Activated CD4-positive, alpha-beta T cell treated with anti-CD3 and anti-CD28 coated beads, Interleukin-2, amount 50 U/mL, for 24 hours (primary cell): ENCODE data around the gene ROPN1B.
"Not testable (repeated sequence)": the region's sequence is repeated elsewhere in the genome, so short reads cannot be mapped to it uniquely, and the experiment has no call there.

Source experiments
- DNase-seq, 2 donors: peaks; one replicate each; pipeline ENCODE4 v3.0.0-alpha.2; 2020; ENCODE audit warnings: low read depth in 1 of 2, low spot score in 1 of 2

ROPN1B gene

GRCh38 chr3:125957674-125958510 is 11.1 kb upstream of the ROPN1B start:
- DNase-seq: no peak

GRCh38 chr3:125958511-125959316 is 10.3 kb upstream of the ROPN1B start:
- DNase-seq: no peak

GRCh38 chr3:125959317-125960065 is 9.5 kb upstream of the ROPN1B start:
- DNase-seq: no peak

- DNase-seq: no peak
Measured at GRCh38 chr3:125960066-125960424, 8.9 kb upstream of the ROPN1B start.

GRCh38 chr3:125960456-125961288 is 8.3 kb upstream of the ROPN1B start:
- DNase-seq: no peak

GRCh38 chr3:125961289-125961589 is 7.7 kb upstream of the ROPN1B start:
- no peak for DNase-seq

- not testable (repeated sequence) for DNase-seq
Measured at GRCh38 chr3:125963834-125964233, 5.1 kb upstream of the ROPN1B start.

GRCh38 chr3:125965505-125965904 is 3.5 kb upstream of the ROPN1B start:
- no peak for DNase-seq

- no peak for DNase-seq
Measured at GRCh38 chr3:125967156-125967555, 1.8 kb upstream of the ROPN1B start.

GRCh38 chr3:125968121-125968520 is 857 bp upstream of the ROPN1B start:
- not testable (repeated sequence) for DNase-seq

- DNase-seq: peak in 1 of 2 donors; percentile 11
Measured at GRCh38 chr3:125971997-125972944, 3.3 kb downstream of the ROPN1B start.

- DNase-seq: not testable (repeated sequence)
Measured at GRCh38 chr3:125975245-125976002, 6.4 kb downstream of the ROPN1B start.

- not testable (repeated sequence) for DNase-seq
Measured at GRCh38 chr3:125976003-125976390, 7.0 kb downstream of the ROPN1B start.

GRCh38 chr3:125977104-125977503 is 8.1 kb downstream of the ROPN1B start:
- not testable (repeated sequence) for DNase-seq

GRCh38 chr3:125984951-125985350 is 16.0 kb downstream of the ROPN1B start:
- DNase-seq: not testable (repeated sequence)

GRCh38 chr3:125990253-125990970 is 21.4 kb downstream of the ROPN1B start:
- DNase-seq: peak; percentile 43 to 64

GRCh38 chr3:125996751-125997150 is 27.8 kb downstream of the ROPN1B start:
- DNase-seq: not testable (repeated sequence)

GRCh38 chr3:126002189-126002588 is 33.2 kb downstream of the ROPN1B start:
- no peak for DNase-seq
